CD4-positive, alpha-beta T cell treated with Interleukin-2 at 100 ng/mL for 4 hours (primary cell): ENCODE results near the gene DNAJC24.

Source experiments
- DNase-seq: peaks from one replicate; pipeline ENCODE4 v3.0.0-alpha.2; 2020; ENCODE audit warnings: low spot score

Gene DNAJC24

DNA sequence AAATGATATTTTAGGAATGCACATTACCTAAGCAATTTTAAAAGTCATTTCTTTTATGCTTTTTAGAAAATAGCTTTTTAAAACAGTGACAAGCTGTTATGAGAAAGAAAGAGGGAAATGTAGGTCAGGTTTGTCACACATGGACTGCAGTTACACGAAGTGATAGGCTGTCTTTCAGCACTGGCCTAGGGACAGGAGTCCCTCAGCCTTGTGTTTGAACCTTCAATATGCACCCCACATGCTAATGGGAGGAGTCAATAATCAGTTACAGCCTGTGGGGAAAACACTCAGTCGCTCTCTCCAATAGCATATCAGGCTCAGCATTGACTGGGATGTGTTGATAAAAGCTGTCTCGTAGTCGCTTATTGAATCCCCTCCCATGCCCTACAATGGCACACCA is 45.8 kb downstream of the DNAJC24 start:
- DNase-seq: no peak

GRCh38 chr11:31417357-31417756 is 47.7 kb downstream of the DNAJC24 start:
- no peak for DNase-seq

DNA sequence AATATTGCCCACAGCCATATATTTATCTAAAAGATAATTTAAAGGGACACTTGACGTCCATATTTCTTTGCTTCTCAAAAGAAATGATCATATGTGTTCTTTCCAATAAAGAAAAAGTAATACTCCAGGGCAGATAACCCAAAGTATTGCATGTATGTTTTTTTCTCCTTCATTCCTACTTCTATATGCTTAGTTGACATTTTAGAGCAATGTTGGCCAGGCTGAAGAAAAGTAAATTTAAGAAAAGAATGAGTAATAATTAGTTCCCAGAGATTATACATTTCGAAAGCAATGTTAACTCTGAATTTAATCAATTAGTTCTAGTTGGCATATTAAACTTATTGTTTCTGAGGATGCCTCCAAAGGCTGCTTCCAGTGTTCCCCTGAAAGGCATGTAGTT is 48.2 kb downstream of the DNAJC24 start:
- DNase-seq: no peak

DNA sequence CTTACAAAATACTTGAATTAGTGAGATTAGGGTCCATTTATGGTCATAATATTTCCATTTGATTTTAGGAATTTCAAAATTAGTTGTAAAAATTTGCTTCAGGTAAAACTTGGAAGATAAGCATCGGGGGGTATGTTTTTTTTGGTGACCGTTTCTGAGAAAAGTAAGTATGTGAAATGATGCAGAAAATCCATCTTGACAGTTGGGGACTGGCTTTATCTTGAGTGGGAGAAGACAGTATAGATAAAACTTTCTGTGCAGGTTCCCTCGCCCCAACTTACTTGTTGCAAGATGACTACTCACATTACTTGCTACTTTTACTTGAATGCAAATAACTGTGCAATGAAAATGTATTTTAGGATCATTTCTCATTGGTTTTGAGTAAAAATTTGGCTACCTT is 49.5 kb downstream of the DNAJC24 start:
- no peak for DNase-seq

DNA sequence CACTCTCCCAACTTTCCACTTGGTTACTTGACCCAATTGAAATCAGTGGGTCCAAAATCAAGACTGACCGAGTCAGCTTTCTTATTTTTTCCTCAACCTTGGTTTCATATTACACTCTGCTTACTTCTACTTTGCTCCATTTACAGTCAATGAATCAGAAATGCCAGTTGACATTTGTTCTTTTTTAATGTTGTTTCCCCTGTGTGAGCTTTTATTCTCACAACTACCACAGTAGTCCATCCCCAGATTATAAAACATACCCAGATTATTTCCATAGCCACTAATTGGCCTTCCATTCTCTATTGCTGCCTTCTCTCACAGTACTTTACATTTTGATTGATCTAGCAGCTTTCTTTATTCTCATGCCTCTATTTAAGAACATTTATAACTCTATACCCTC is 50.0 kb downstream of the DNAJC24 start:
- DNase-seq: no peak

DNA sequence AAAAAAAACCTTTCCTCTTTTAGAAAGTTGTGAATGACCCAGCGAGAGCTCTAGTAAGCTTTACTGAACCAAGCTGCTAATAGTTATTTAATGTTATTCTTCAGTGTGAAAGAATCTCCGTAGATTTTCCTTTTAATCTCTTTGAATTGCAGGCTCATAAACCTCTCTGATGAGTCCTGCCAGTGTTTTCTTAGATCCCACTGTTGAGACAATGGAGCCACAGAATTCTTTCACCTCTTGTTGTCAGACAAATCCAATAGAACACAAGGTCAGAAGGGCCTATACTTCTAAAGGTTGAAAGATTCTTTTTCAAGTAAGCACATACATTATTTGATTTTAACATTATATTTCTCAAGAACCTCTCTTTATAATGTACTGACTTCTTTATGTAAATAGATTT is 52.2 kb downstream of the DNAJC24 start:
- no peak for DNase-seq

DNA sequence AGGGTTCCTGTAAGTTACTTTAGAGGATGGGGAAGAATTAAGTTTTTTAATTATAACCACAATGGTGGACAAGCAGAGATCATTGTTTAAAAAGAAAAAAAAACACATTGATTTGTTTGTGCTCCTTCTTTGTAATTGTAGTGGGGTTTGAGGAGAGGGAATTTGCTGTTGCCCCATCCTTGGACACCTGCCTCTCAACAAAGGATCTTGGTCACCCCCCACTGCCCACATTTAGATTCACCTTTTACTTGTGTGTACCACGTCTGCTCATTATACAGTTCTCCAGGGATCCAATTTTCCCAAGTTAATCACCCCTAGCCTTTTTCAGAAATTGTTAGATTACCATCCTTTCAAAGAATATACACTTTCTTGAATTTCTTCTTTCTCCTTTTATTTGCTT is 53.0 kb downstream of the DNAJC24 start:
- DNase-seq: no peak

DNA sequence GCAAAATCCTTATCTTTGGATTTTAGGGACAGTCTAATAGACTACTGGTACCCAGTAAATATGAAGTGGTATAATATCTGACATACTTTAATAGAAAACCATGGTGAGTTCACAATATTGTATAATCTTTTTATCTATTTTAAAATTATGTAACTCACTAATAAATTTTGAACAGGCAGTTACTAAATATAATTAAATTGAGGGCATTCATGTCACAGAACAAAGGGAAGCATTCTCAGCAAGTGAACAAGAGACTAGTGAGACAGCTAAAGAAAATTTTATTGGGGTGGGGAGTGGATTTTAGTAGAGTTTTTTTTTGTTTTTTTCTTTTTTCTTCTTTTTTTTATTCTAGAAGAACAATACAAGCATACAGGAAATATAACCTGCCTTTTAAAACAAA is 55.0 kb downstream of the DNAJC24 start:
- DNase-seq: no peak

- DNase-seq: no peak
Observed at GRCh38 chr11:31433851-31434250, 64.2 kb downstream of the DNAJC24 start.

GRCh38 chr11:31437742-31438435 is 68.2 kb downstream of the DNAJC24 start:
- no peak for DNase-seq

DNA sequence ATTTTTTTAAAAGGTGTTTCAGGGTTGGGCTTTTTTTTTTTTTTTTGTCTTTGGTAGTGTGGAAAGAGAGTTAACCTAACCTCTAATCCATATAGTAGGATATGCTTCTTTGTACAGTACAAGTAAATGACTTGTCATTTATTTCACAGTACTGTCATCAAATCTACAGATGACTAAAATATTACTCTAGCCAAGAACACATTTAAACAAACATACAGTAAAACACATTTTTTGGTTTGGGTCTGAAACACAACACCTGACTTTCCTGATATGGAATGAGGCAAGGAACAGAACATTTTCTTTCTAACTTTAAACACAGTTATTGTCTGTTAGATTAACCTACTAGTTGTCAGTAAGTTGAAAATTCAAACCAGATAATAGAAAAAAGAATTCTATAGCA is 71.6 kb downstream of the DNAJC24 start:
- no peak for DNase-seq

- no peak for DNase-seq
Observed at GRCh38 chr11:31442086-31442485, 72.4 kb downstream of the DNAJC24 start.

DNA sequence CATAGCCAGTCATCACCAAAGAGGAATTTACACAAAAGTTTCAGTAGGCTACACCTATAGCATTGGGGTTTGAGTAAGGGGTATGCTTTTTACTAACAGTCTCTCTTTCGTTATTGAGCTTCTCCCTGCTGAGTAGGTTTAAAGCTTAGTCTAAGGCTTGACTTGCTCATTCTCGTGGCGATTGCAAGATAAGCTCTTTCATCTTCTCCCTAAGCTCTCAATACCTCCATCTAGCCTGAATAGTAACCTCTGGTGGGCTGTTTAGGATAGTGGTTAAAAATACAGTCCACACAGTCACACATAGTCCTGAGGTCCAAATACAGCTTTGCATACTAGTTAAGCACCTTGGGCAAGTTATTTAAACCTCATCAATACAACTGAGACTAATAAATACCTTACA is 74.1 kb downstream of the DNAJC24 start:
- DNase-seq: no peak

- DNase-seq: no peak
Observed at GRCh38 chr11:31445621-31446020, 76.0 kb downstream of the DNAJC24 start.

DNA sequence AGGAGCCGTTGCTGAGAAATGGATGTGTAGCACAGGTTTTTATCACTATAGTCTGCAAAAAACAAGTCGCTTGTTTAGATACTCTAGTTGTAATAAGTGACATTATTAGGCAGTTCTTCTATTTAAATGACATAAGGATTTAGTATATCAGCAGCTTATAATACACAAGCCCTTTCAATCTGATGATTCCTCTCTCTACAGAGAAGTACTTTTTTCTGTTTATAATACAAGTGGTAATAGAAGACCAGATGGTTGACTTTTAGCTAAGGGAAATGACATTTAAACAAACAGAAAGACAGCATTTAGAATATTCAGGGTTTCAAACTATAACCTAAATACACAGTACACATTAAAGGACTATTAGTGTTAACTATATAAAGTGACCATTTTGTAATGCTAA is 79.4 kb downstream of the DNAJC24 start:
- no peak for DNase-seq

- no peak for DNase-seq
Observed at GRCh38 chr11:31450841-31451240, 81.2 kb downstream of the DNAJC24 start.

- DNase-seq: no peak
Observed at GRCh38 chr11:31455177-31455576, 85.5 kb downstream of the DNAJC24 start.

GRCh38 chr11:31464436-31464835 is 94.8 kb downstream of the DNAJC24 start:
- no peak for DNase-seq

DNA sequence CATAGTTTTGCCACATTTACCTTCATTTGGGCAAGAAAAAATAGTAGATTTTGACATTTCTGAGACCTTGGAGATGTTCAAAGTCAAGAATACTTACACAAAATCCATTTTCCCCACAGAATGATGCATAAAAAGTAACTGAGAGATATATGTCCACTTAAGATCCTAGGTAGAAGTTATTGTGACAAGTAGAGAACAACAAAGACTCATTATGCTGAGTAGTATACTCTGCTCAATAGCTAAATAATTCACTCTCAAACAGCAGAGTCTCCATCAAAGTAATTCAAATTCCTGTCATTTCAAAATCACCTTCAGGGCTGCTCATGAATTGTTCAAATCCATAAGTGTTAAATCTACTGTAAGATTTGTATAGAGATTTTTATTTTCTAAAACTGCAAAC is 104.4 kb downstream of the DNAJC24 start:
- no peak for DNase-seq

DNA sequence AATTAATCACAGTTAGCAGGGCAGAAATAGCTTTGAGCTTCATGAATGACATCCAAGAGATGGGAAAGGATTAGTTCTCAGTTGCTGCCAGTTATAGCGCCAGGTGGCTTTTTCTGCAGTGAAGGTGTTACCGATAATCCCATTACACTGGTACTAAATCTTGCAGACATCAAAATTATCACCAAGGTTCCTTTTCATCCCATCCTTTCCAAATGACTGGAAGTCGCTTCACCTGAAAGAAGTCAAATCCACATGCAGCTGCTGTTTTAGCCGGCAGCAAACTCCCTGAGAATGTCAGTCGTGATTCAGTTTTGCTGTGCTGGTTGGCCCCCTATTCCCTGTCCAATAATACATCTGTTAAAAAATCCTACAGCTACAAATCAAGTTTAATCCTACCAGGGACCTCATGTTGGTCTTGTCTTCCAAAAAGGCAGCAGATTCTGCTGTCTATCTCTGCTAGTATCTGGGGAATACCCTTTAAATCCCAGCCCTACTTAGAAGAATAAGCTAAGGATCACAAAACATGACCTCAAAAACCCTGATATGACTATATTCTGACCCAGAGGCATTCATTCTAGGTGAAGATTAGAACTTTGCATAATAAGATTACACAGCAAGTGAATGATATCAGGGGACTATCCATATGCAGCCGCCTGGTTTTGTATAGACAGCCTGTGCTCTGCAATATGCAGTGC is 108.0 kb downstream of the DNAJC24 start:
- no peak for DNase-seq

- DNase-seq: no peak
Observed at GRCh38 chr11:31478223-31478590, 108.5 kb downstream of the DNAJC24 start.

- no peak for DNase-seq
Observed at GRCh38 chr11:31479066-31479465, 109.4 kb downstream of the DNAJC24 start.

DNA sequence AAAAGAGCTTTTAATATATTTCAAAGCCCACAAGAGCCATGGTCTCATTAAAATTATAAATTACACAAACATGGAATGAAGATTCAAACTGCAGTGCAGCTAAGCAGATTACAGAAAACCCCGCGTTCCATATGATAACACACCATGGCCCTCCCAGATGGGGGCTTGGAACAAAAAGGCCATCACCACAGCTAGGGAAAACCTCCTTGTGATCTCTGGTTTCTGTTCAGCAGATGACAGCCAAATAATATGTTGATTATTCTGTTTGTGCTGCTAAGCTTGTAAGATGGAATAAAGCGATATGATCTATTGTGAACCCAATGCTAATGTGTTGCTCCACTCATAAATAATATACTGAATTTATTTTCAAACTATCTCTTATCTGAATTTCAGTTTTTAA is 111.3 kb downstream of the DNAJC24 start:
- no peak for DNase-seq
